OCI-LY3 (cell line): ENCODE results near the gene CFAP43.
"Not testable (repeated sequence)": the region's sequence is repeated elsewhere in the genome, so short reads cannot be mapped to it uniquely, and the experiment has no call there.

Experiments
- H2AFZ ChIP-seq: fragments of 200-600, 300-600 bp; shearing (Covaris generic); 2 replicates; pipeline ENCODE4 v1.6.0; 2014; ENCODE audit warnings: antibody characterized with exemption, low read depth, low read length
- H3K27ac ChIP-seq: fragments of 200-600, 300-600 bp; sonication (generic); 2 replicates; pipeline ENCODE4 v1.5.1; 2014; ENCODE audit warnings: mild to moderate bottlenecking, low read length, moderate library complexity, mixed read lengths
- H3K27me3 ChIP-seq: fragments of 200-600, 300-600 bp; sonication (generic); 2 replicates; pipeline ENCODE4 v1.6.1; 2014; ENCODE audit warnings: low read depth, low read length, mixed read lengths
- H3K36me3 ChIP-seq: fragments of 200-600, 300-600 bp; sonication (generic); replicated peaks from 2 replicates; pipeline ENCODE3; 2014; ENCODE audit warnings: low read depth, low read length, mixed read lengths
- H3K4me1 ChIP-seq: fragments of 300-600, 200-600 bp; sonication (generic); 2 replicates; pipeline ENCODE4 v1.6.1; 2014; ENCODE audit warnings: low read length, mixed read lengths
- H3K4me2 ChIP-seq: fragments of 200-600, 300-600 bp; sonication (generic); 2 replicates; pipeline ENCODE4 v1.6.1; 2014; ENCODE audit warnings: low read length, mixed read lengths
- H3K4me3 ChIP-seq: fragments of 300-600, 200-600 bp; sonication (generic); 2 replicates; pipeline ENCODE4 v1.5.1; 2014; ENCODE audit warnings: antibody characterized with exemption, mild to moderate bottlenecking, low read length, moderate library complexity
- H3K79me2 ChIP-seq: fragments of 300-600, 200-600 bp; shearing (Covaris generic); 2 replicates; pipeline ENCODE4 v1.6.1; 2014; ENCODE audit warnings: mild to moderate bottlenecking, low read length, mixed read lengths
- H3K9ac ChIP-seq: fragments of 300-600, 200-600 bp; shearing (Covaris generic); 2 replicates; pipeline ENCODE4 v1.6.0; 2014; ENCODE audit warnings: mild to moderate bottlenecking, low read length, moderate library complexity
- H3K9me3 ChIP-seq: fragments of 200-600, 300-600 bp; shearing (Covaris generic); 2 replicates; pipeline ENCODE4 v1.6.1; 2014; ENCODE audit warnings: low read length, mixed read lengths; ENCODE audit not compliant: insufficient read depth
- H4K20me1 ChIP-seq: fragments of 200-600, 300-600 bp; sonication (generic); 2 replicates; pipeline ENCODE4 v1.6.1; 2016; ENCODE audit warnings: low read length, mixed read lengths; ENCODE audit not compliant: insufficient read depth
- EZH2phosphoT487 ChIP-seq: fragments of 200-600 bp; shearing (Covaris generic); IDR thresholded peaks from 2 replicates; pipeline ENCODE4 v1.6.1; 2018; ENCODE audit warnings: antibody characterized with exemption, mixed run types, low read depth
- TF ChIP-seq, protein P1 (sequence below): fragments of 200-600, 300-600 bp; sonication (generic); IDR thresholded peaks from 2 replicates; pipeline ENCODE4 v1.5.1; 2014; ENCODE audit warnings: antibody characterized with exemption, low read length, low read depth

CFAP43 gene

DNA sequence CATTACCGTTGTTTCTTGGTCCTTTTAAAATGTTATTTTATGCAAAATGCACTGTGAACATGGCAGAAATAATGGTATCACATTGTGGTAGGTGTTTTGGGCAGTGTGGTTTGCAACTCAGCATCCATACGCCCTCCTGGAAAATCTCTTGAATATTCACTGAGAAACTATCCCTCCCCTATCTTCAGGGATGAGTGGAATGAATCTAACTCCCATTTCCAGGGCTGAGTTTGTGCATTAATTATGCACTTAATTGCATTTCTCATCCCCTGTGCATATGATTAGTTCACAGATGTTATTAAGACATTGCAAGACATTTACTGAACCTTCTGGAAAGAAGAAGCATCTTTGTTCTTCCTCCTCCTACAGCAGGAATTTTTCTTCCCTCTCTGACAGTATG, 36.5 kb downstream of the CFAP43 start:
- Histone ChIP-seq H3K27me3 (no peaks in the 10 kb centered on the region), H4K20me1 (no peaks in the 10 kb centered on the region), H3K4me3 (no peak overlapping the region), H3K4me1 (no peaks in the 10 kb centered on the region), H3K9ac (no peak overlapping the region), H3K27ac (no peak overlapping the region), H3K9me3 (no peaks in the 10 kb centered on the region), H2AFZ (no peak overlapping the region), H3K4me2 (no peak overlapping the region), H3K36me3 (no peaks in the 10 kb centered on the region), H3K79me2 (no peaks in the 10 kb centered on the region)
- TF ChIP-seq, protein P1, sequence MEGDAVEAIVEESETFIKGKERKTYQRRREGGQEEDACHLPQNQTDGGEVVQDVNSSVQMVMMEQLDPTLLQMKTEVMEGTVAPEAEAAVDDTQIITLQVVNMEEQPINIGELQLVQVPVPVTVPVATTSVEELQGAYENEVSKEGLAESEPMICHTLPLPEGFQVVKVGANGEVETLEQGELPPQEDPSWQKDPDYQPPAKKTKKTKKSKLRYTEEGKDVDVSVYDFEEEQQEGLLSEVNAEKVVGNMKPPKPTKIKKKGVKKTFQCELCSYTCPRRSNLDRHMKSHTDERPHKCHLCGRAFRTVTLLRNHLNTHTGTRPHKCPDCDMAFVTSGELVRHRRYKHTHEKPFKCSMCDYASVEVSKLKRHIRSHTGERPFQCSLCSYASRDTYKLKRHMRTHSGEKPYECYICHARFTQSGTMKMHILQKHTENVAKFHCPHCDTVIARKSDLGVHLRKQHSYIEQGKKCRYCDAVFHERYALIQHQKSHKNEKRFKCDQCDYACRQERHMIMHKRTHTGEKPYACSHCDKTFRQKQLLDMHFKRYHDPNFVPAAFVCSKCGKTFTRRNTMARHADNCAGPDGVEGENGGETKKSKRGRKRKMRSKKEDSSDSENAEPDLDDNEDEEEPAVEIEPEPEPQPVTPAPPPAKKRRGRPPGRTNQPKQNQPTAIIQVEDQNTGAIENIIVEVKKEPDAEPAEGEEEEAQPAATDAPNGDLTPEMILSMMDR: no peak
- TF ChIP-seq EZH2phosphoT487: no peak

DNA sequence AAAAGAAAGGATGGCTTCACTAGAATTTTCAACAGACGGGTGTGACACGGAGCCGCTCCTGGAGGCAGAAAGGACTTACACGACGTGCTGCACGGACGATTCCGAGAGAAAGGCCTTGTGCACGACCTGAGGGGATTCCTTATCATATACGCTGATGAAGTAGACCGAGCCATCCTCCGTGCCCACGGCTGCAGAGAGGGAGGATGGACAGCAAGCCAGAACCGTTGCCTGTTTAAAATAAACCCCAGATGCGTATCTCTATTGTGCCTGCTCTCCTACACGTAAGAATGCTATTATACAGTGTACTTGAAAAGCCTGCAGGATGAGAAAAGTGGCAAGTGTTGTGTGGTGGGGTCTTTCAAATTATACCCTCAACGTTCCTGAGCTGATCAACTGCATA, 38.4 kb downstream of the CFAP43 start:
- no peaks in the 10 kb centered on the region for H4K20me1 ChIP-seq
- no peak overlapping the region for H3K4me3 ChIP-seq
- no peaks in the 10 kb centered on the region for H3K9me3 ChIP-seq
- H3K4me2 ChIP-seq: no peak overlapping the region
- H2AFZ ChIP-seq: no peak overlapping the region
- no peak for TF ChIP-seq EZH2phosphoT487
- H3K27me3 ChIP-seq: no peaks in the 10 kb centered on the region
- no peaks in the 10 kb centered on the region for H3K79me2 ChIP-seq
- H3K9ac ChIP-seq: no peak overlapping the region
- H3K4me1 ChIP-seq: no peaks in the 10 kb centered on the region
- no peak overlapping the region for H3K27ac ChIP-seq
- H3K36me3 ChIP-seq: no peaks in the 10 kb centered on the region

DNA sequence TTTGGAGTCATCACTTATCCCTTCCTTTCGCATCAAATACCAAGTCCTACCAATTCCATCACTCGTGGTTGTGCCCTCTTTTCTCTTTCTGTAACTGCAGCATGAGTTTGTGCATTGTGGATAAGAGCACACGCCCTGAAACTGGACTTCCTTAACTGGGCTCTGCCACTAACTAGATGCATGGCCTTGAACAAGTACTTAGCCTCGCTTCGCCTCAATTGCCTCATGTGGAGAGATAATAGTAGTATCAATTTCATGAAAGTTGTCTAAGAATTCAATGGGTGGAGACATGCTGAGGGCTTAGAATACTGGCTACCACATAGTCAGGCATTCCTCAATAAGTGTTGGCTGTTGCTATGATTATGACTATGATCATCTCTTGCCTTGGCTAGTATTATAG, 41.5 kb downstream of the CFAP43 start:
- Histone ChIP-seq H3K4me1 (no peaks in the 10 kb centered on the region), H3K9ac (no peak overlapping the region), H3K4me2 (no peak overlapping the region), H3K27ac (no peak overlapping the region), H3K4me3 (no peak overlapping the region), H3K9me3 (no peaks in the 10 kb centered on the region), H3K79me2 (no peaks in the 10 kb centered on the region), H2AFZ (no peak overlapping the region), H4K20me1 (no peaks in the 10 kb centered on the region), H3K27me3 (peaks cover 2% of the 10 kb centered on the region; the same call in 1 of the 2 replicates), H3K36me3 (no peaks in the 10 kb centered on the region)
- TF ChIP-seq, protein P1: no peak
- TF ChIP-seq EZH2phosphoT487: no peak

DNA sequence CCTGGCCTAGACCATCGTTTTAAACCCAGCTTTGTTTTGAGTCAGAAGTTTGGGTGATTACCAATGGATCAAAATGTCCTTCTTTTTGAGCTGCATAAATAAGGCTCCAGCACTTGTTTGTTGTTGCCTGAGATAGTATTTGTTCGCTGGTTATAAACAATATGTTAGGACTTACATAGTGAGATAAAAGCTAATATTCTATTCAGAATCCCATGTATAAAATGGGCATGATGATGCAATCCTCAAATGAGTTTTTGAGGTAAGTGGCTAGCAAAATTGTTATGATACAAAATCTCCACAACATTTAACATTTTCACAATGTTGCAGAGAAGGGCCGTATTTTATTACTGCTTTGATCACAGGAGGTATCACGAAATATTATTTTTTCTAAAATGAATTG, 48.5 kb downstream of the CFAP43 start:
- Histone ChIP-seq H3K27me3 (peaks cover 8% of the 10 kb centered on the region; the same call in 1 of the 2 replicates), H3K9me3 (no peaks in the 10 kb centered on the region), H2AFZ (no peak overlapping the region), H3K27ac (no peak overlapping the region), H4K20me1 (no peaks in the 10 kb centered on the region), H3K4me3 (no peak overlapping the region), H3K9ac (no peak overlapping the region), H3K36me3 (no peaks in the 10 kb centered on the region), H3K4me2 (no peak overlapping the region), H3K79me2 (no peaks in the 10 kb centered on the region), H3K4me1 (no peaks in the 10 kb centered on the region)
- no peak for TF ChIP-seq EZH2phosphoT487
- TF ChIP-seq, protein P1: no peak

DNA sequence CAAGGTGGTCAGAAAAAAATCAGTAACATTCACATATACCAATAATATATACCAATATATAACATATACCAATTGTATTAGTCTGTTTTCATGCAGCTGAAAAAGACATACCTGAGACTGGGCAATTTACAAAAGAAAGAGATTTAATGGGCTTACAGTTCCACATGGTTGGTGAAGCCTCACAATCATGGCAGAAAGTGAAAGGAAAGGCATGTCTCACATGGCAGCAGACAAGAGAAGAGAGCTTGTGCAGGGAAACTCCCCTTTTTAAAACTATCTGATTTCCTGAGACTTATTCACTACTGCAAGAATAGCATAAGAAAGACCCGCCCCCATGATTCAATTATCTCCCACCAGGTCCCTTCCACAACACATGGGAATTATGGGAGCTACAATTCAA, 58.0 kb downstream of the CFAP43 start:
- H3K79me2 ChIP-seq, H3K4me3 ChIP-seq, H2AFZ ChIP-seq, H3K9ac ChIP-seq, H3K27ac ChIP-seq, H4K20me1 ChIP-seq, H3K4me2 ChIP-seq, H3K4me1 ChIP-seq, H3K36me3 ChIP-seq, H3K9me3 ChIP-seq, H3K27me3 ChIP-seq: not testable (repeated sequence)
